ENCODE data around the gene POTEF.
A peak's percentile ranks its signal among the peaks of the same experiment; 100 is the strongest.
"Not testable (repeated sequence)": the region's sequence is repeated elsewhere in the genome, so short reads cannot be mapped to it uniquely, and the experiment has no call there.

POTEF gene

GRCh38 chr2:130025931-130026330 is 103.1 kb downstream of the POTEF start:
- H3K27me3 ChIP-seq (ENCODE audit: insufficient read depth, low read length, poor library complexity); H3K79me2 ChIP-seq (ENCODE audit: insufficient read depth, low read length); ATAC-seq (ENCODE audit: insufficient read depth, low read depth); H3K27ac ChIP-seq (ENCODE audit: low read length); H2AFZ ChIP-seq (ENCODE audit: low read depth, low read length); H3K9ac ChIP-seq (ENCODE audit: low read depth, low read length); H3K36me3 ChIP-seq (ENCODE audit: insufficient read depth, low read length); H4K20me1 ChIP-seq (ENCODE audit: insufficient read depth, low read length); H3K4me1 ChIP-seq (ENCODE audit: insufficient read depth, low read length); H3K4me3 ChIP-seq (ENCODE audit: low read depth in 1 of 2, low read length in 2 of 2); H3K4me2 ChIP-seq (ENCODE audit: insufficient read depth, low read length); H3K9me3 ChIP-seq (ENCODE audit: insufficient read depth, low read length, severe bottlenecking): not testable (repeated sequence)
- DNase-seq = peak; percentile 11
- TF ChIP-seq, protein P1, sequence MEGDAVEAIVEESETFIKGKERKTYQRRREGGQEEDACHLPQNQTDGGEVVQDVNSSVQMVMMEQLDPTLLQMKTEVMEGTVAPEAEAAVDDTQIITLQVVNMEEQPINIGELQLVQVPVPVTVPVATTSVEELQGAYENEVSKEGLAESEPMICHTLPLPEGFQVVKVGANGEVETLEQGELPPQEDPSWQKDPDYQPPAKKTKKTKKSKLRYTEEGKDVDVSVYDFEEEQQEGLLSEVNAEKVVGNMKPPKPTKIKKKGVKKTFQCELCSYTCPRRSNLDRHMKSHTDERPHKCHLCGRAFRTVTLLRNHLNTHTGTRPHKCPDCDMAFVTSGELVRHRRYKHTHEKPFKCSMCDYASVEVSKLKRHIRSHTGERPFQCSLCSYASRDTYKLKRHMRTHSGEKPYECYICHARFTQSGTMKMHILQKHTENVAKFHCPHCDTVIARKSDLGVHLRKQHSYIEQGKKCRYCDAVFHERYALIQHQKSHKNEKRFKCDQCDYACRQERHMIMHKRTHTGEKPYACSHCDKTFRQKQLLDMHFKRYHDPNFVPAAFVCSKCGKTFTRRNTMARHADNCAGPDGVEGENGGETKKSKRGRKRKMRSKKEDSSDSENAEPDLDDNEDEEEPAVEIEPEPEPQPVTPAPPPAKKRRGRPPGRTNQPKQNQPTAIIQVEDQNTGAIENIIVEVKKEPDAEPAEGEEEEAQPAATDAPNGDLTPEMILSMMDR (IDR thresholded peaks at IDR 0.05; ENCODE audit: borderline replicate concordance, extremely low read depth, low read length, poor library complexity, severe bottlenecking) = peak; percentile 26

Measured in DND-41 (cell line).